HEK293 (cell line): Measurements from ENCODE around the gene SETD3.

Experiments
- GLIS2 ChIP-seq: fragments of 450-650 bp; formaldehyde crosslinking; IDR thresholded peaks from 2 replicates; pipeline ENCODE4 v1.5.1; 2016; ENCODE audit warnings: missing biosample characterization, missing genetic modification characterization
- MEIS1 ChIP-seq: sonication (generic); formaldehyde crosslinking; IDR thresholded peaks from 2 replicates; pipeline ENCODE4 v1.8.1; 2022; ENCODE audit warnings: missing genetic modification reagents, mild to moderate bottlenecking, borderline replicate concordance
- ZBTB1 ChIP-seq: fragments of 450-650 bp; formaldehyde crosslinking; IDR thresholded peaks from 2 replicates; pipeline ENCODE4 v1.5.1; 2016; ENCODE audit warnings: missing biosample characterization, missing genetic modification characterization
- ZNF175 ChIP-seq: fragments of 450-650 bp; formaldehyde crosslinking; IDR thresholded peaks from 2 replicates; pipeline ENCODE4 v1.5.1; 2016; ENCODE audit warnings: missing biosample characterization, missing genetic modification characterization
- TF ChIP-seq, protein P1 (sequence below): fragments of 450-650 bp; formaldehyde crosslinking; IDR thresholded peaks from 2 replicates; pipeline ENCODE4 v1.5.1; 2016; ENCODE audit warnings: missing biosample characterization, missing genetic modification characterization
- TF ChIP-seq, protein P2 (sequence below): fragments of 450-650 bp; formaldehyde crosslinking; IDR thresholded peaks from 2 replicates; pipeline ENCODE4 v1.5.1; 2017; ENCODE audit warnings: missing biosample characterization, missing genetic modification characterization

GRCh38 chr14:99527026-99527425, 46.4 kb upstream of the SETD3 start:
- TF ChIP-seq MEIS1 (CRISPR knock-in tag) (no peak), ZBTB1 (tag by site-specific recombination) (no peak), ZNF175 (tag by site-specific recombination) (no peak), GLIS2 (no peak)
- TF ChIP-seq, protein P1, sequence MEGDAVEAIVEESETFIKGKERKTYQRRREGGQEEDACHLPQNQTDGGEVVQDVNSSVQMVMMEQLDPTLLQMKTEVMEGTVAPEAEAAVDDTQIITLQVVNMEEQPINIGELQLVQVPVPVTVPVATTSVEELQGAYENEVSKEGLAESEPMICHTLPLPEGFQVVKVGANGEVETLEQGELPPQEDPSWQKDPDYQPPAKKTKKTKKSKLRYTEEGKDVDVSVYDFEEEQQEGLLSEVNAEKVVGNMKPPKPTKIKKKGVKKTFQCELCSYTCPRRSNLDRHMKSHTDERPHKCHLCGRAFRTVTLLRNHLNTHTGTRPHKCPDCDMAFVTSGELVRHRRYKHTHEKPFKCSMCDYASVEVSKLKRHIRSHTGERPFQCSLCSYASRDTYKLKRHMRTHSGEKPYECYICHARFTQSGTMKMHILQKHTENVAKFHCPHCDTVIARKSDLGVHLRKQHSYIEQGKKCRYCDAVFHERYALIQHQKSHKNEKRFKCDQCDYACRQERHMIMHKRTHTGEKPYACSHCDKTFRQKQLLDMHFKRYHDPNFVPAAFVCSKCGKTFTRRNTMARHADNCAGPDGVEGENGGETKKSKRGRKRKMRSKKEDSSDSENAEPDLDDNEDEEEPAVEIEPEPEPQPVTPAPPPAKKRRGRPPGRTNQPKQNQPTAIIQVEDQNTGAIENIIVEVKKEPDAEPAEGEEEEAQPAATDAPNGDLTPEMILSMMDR (tag by site-specific recombination), result no peak
- TF ChIP-seq, protein P2, sequence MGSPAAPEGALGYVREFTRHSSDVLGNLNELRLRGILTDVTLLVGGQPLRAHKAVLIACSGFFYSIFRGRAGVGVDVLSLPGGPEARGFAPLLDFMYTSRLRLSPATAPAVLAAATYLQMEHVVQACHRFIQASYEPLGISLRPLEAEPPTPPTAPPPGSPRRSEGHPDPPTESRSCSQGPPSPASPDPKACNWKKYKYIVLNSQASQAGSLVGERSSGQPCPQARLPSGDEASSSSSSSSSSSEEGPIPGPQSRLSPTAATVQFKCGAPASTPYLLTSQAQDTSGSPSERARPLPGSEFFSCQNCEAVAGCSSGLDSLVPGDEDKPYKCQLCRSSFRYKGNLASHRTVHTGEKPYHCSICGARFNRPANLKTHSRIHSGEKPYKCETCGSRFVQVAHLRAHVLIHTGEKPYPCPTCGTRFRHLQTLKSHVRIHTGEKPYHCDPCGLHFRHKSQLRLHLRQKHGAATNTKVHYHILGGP (tag by site-specific recombination), result no peak
